Measurements from ENCODE around the gene PPIE. TPM values are rescaled to one million over a fixed set of nuclear protein-coding genes. Genes with fewer than 3 reads are reported as not detected.
"Not testable (repeated sequence)": the region's sequence is repeated elsewhere in the genome, so short reads cannot be mapped to it uniquely, and the experiment has no call there.

PPIE gene
- total RNA-seq, 2 experiments from 2014 or later, result 70.8 to 73.5 TPM

DNA sequence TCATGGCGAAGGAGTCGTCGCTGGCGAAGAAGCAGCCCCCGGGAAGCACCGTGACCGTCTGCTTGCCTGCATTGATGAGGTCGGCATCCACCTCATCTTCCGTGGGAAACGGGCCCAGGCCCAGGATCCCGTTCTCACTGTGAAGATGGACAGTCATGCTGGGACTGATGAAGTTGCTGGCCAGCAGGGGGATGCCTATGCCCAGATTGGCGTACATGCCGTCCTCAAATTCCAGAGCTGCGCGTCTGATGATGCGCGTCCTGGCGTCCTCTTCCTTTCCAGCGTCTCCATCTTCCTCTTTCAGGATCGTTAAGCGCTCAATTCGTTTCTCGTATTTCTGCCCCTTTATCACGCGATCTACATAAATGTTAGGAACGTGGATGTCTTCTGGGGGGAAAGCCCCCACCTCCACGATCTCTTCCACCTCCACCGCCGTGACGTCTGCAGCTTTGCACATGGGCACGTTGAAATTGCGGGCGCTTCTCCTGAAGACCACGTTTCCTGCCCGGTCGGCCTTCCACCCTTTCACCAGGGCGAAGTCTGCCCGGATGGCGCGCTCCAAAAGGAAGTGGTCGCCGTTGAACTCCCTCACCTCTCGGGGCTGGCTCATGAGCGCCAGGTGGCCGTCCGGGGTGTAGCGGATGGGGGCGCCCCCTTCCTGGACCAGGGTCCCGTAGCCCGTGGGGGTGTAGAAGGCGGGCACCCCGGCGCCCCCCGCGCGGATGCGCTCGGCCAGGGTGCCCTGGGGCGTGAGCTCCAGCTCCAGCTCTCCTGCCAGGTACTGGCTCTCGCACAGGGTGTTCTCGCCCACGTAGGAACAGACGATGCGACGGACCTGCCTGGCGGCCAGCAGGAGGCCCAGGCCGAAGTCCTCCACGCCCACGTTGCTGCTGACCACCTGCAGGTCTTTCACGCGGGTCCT is 31.7 kb downstream of the PPIE start:
- H3K9me3 Mint-ChIP-seq, DNase-seq, H3K36me3 Mint-ChIP-seq, H3K27ac Mint-ChIP-seq, H3K27me3 Mint-ChIP-seq, H3K4me1 Mint-ChIP-seq, POLR2A ChIA-PET: not testable (repeated sequence)
- peak; percentile 54 for ATAC-seq (ENCODE audit: low read depth)
- peak overlapping the region; percentile 75 for H3K4me3 Mint-ChIP-seq

DNA sequence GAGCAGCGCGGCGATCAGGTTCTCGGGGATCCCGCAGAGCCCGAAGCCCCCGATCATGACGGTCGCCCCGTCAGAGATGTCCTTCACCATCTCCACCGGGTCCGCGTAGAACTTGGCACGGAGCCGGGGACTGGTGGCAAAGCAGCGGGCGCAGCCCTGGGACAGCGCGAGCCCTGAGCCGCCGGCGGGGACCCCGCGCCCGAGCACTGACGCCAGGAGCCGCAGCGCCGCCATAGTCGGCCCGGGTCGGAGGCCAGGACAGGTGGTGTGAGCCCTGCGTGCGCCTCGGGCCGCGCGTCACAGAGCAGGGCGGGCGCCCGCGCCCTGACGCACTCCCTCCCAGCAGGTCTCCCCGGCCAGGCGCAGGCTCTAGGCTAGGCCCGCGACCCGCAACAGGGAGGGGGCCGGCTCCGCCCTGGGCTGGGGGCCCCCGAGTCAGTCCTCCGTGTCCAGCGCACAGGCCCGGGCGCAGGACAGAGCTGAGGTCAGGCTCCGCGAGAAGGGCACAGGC is 32.4 kb downstream of the PPIE start, which contains the start of gene OXCT2:
Gene OXCT2 (minus strand): TSS at position 327 of the 511 bp plus-strand sequence. CDS start 93 bp downstream, at position 234.
- H3K4me3 Mint-ChIP-seq, result peak within 1 kb of the TSS; percentile 75
- DNase-seq, H3K4me1 Mint-ChIP-seq, POLR2A ChIA-PET, H3K9me3 Mint-ChIP-seq, H3K36me3 Mint-ChIP-seq, H3K27ac Mint-ChIP-seq, H3K27me3 Mint-ChIP-seq: not testable (repeated sequence)
- ATAC-seq (ENCODE audit: low read depth), result peak; percentile 40

DNA sequence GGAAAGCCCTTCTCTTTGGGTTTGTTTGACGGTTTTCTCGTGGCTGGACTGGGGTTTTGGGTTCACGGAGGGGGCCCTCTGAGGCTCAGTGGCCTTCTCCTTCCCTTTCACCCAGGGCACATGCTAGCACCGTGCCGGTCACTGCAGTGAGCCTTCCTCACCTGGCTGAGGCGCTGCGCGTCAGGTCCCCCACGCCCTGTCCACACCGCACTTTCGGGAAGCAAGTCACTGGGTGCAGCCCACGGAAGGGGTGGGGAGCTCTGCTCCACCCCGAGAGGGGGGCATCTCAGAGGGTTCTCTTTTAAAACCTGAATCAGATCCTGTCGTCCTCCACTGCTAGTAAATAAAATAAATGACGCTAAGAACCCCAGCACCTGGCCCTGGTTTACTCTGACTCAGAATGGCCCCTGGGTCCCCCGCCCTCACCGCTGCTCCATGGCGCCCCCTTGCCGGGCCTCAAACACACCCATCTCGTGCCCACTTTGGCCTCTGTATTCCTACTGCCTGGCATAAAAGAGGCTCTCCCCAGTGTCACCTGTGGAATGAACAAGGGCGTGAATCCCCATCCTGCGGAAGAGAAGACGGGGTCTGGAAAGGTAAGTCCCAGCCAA is 34.8 kb downstream of the PPIE start:
- H3K4me1 Mint-ChIP-seq, DNase-seq, H3K4me3 Mint-ChIP-seq, H3K36me3 Mint-ChIP-seq, H3K27me3 Mint-ChIP-seq, H3K27ac Mint-ChIP-seq, POLR2A ChIA-PET, H3K9me3 Mint-ChIP-seq: not testable (repeated sequence)
- peak; percentile 42 for ATAC-seq (ENCODE audit: low read depth)

DNA sequence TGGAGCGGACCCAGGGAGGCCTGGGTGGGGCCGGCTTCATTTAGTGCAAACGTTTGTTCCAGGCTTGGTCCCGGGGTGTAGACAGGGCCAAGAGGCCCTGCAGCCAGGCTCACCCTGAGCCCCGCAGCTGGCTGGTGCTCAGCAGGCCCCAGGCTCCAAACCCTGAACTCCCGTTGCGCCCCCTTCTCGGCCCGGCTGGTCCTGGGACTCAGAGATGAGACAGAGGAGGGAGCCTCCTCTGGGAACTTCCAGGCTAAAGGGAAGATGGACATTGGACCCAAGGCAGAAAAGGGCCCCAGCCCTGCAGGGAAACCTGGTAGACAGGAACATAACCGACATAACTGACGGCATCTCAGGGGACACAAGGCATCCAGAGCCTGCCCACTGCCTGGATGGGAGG is 36.5 kb downstream of the PPIE start:
- H3K4me3 Mint-ChIP-seq; POLR2A ChIA-PET; H3K4me1 Mint-ChIP-seq; H3K36me3 Mint-ChIP-seq; H3K27me3 Mint-ChIP-seq; ATAC-seq (ENCODE audit: low read depth); DNase-seq; H3K27ac Mint-ChIP-seq; H3K9me3 Mint-ChIP-seq: not testable (repeated sequence)

DNA sequence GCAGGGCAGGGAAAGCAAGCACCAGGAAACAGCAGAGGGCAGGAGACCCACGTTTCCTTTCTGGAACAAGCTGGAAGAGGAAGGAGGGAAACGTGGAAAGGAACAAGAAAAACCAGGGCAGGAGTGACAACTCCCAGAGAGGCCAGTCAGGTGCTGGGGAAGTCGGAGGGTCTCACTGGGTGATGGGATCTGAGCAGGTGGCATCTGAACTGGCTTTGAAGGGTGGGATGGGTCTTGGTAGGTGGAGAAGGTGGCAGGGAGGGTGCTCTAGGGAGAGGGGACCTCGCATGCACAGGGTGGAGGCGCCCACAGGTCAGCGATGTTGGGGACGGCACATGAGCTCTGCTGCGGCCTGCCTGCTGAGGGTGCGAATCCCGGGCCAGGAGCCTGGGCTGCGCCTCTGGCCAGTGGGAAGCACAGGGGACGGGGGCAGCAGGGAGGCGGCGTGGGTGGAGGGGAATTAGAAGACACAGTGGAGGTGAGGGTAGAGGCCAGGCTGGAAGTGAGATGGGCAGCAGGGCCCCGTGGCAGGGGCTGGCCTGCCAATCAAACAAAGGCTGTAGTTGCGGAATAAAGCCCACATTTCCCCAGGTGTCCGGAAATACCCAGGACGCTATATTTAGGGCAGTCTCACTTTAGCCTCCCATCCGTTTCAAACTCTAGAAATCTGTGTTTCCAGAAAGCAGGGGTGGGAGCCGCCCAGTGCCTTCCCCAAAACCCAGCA is 37.2 kb downstream of the PPIE start:
- H3K4me1 Mint-ChIP-seq; DNase-seq; H3K4me3 Mint-ChIP-seq; ATAC-seq (ENCODE audit: low read depth); H3K27ac Mint-ChIP-seq; H3K9me3 Mint-ChIP-seq; POLR2A ChIA-PET; H3K27me3 Mint-ChIP-seq; H3K36me3 Mint-ChIP-seq: not testable (repeated sequence)

DNA sequence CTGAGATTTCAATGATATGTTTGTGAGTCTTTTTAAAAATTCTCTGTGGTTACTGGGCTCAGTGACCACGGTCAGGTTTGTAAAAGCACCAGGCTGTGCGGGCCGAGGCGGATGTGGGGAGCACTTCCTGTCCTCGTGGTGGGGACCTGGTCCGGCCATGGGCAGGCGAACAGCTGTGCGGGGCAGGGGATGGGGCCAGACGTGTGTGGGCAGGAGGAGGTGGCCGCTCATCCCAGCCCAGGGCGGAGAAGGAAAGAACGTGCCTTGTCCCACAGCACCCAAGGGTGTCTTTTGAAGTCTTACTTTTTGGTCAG is 37.7 kb downstream of the PPIE start:
- no peaks in the 10 kb centered on the region for H3K36me3 Mint-ChIP-seq
- H3K4me1 Mint-ChIP-seq, result peaks cover 2% of the 10 kb centered on the region
- POLR2A ChIA-PET, result no interaction called here
- no peak overlapping the region for H3K27ac Mint-ChIP-seq
- DNase-seq (no peak), ATAC-seq (ENCODE audit: low read depth) (no peak)
- no peaks in the 10 kb centered on the region for H3K9me3 Mint-ChIP-seq
- H3K27me3 Mint-ChIP-seq, result peaks cover 1% of the 10 kb centered on the region
- no peak overlapping the region for H3K4me3 Mint-ChIP-seq

DNA sequence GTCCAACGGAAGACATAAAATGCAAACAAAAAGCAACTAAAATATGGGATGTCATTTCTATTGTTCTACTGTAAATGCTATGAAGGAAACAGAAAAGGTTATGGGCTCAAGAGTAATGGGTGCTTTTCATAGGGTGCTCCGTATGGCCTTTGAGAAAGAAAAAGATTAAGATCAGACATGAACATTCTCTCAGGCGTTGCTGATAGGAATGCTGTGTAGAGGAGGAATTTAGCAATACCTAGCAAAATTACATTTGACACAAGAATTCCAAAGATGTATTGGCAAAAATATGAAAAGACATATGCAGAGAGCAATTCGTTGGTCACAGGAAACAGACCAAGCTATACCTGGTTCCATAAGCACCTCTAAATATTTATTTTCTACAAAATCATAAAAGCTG is 38.2 kb downstream of the PPIE start:
- POLR2A ChIA-PET, result no interaction called here
- Mint-ChIP-seq H3K27ac (no peak overlapping the region), H3K4me3 (no peak overlapping the region), H3K9me3 (no peaks in the 10 kb centered on the region), H3K36me3 (no peaks in the 10 kb centered on the region), H3K4me1 (peaks cover 2% of the 10 kb centered on the region), H3K27me3 (peaks cover 4% of the 10 kb centered on the region)
- ATAC-seq (ENCODE audit: low read depth), result no peak
- no peak for DNase-seq

DNA sequence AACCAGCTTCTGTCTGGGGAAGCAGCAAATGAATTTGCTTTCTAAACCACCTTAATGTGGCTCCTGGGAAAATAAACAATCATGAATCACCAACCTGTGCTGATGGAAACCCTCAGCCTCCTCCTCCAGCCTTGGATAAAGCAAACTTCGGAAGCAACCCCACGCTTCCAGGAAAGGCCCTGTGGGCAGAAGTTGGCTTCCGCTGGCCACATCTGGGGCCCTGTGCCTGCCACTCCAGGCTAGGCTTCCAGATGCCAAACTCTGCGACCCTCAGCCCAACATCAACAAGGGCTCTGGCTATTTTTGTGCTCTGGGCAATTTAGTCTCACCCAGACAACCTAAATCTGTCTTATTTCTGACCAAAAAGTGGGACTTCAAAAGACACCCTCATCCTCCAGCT is 38.6 kb downstream of the PPIE start:
- Mint-ChIP-seq H3K27me3 (peaks cover 4% of the 10 kb centered on the region), H3K36me3 (no peaks in the 10 kb centered on the region), H3K27ac (no peak overlapping the region), H3K4me1 (peaks cover 2% of the 10 kb centered on the region), H3K9me3 (no peaks in the 10 kb centered on the region), H3K4me3 (no peak overlapping the region)
- DNase-seq (no peak), ATAC-seq (ENCODE audit: low read depth) (no peak)
- POLR2A ChIA-PET, result no interaction called here

DNA sequence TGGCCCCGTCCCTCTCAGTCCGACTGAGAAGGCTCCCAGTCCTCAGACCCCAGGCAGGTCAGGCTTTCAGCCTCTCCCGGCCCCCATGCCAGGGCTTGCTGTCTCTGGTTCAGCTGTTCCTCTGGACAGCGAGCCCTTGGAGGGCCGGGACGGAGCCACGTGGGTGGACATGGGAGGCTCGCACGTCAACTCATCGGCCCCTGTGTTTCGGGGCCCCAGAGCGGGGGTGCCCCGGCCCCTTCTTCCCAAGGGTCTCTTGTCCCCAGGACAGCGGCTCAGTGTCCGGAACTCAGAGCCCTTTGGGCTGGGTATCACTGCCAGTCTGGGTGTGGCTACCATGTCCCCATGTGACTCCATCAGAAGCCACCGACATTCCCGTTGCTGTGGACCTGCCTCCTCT is 39.2 kb downstream of the PPIE start:
- POLR2A ChIA-PET; H3K36me3 Mint-ChIP-seq; ATAC-seq (ENCODE audit: low read depth); H3K4me1 Mint-ChIP-seq; H3K4me3 Mint-ChIP-seq; H3K27ac Mint-ChIP-seq; H3K27me3 Mint-ChIP-seq; H3K9me3 Mint-ChIP-seq; DNase-seq: not testable (repeated sequence)

DNA sequence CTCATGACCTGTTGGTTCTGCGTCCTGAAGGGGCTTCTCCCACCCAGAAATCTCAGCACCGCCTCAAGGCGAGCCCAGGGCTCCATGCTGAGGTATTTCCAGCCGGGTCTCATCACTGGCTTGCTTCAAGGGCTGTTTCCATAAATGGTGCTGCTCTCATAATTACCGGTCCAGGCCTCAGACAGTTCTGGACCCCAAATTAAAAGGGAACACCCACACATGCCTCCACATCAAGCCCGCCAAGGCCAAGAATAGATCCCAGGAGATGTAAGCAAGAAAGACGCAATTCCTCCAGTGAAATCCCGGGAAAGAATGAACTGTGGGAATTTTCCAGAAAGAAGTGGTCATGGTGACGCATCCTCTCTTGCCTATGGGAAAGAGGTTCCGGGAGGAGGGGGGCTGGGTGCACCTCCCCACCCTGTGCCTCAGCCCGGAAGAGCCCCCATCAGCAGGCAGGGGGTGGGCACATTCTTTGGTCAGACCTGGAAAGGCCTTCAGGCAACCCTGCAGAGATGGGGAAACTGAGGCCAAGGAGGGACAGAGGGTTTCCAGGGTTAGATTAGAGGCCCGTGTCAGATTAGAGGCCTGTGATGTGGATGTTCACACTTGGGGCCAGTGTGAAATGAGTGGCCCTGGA is 39.9 kb downstream of the PPIE start:
- H3K4me3 Mint-ChIP-seq; ATAC-seq (ENCODE audit: low read depth); H3K4me1 Mint-ChIP-seq; H3K27me3 Mint-ChIP-seq; H3K9me3 Mint-ChIP-seq; H3K27ac Mint-ChIP-seq; POLR2A ChIA-PET; DNase-seq; H3K36me3 Mint-ChIP-seq: not testable (repeated sequence)

DNA sequence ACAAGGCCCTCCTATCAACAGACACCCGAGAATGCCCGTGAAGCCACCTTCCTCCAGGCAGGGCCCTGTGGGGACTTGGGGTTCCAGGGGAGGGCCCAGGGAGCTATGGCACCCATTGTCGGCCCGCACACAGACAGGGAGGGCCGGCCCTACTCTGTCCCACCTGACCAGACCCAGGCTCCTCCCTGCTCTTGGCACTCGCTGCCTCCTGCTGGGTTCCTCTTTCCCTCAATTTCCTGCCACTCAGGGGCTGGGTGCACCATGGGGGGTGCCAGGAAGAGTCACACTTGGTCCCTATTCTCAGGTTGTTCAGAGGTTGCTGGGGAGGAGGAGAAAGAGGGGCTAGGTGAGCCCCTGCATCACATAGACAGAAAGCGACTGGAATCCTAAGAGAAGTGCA is 40.5 kb downstream of the PPIE start:
- Mint-ChIP-seq H3K4me1 (peaks cover 2% of the 10 kb centered on the region), H3K27me3 (peaks cover 4% of the 10 kb centered on the region), H3K9me3 (no peaks in the 10 kb centered on the region), H3K27ac (no peak overlapping the region), H3K4me3 (no peak overlapping the region), H3K36me3 (no peaks in the 10 kb centered on the region)
- no peak for DNase-seq
- POLR2A ChIA-PET, result no interaction called here
- ATAC-seq (ENCODE audit: low read depth), result no peak

DNA sequence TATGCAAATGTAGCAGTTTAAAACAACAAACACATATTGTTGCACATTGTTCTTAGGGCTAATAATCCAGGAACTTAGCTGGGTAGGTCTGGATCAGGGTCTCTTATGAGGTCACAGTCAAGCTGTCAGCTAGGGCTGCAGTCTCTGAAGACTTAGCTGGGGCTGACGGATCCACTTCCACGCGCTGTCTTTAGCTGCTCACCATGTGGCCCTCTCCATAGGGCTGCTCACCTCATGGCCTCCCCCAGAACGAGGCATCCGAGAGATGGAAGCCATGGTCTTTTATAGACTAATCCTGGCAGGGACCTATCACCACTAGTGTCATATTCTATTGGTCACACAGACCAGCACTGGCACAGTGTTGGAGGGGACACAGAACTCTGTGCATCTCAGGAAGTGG is 41.1 kb downstream of the PPIE start:
- Mint-ChIP-seq H3K36me3 (no peaks in the 10 kb centered on the region), H3K4me1 (peaks cover 2% of the 10 kb centered on the region), H3K4me3 (no peak overlapping the region), H3K27ac (no peak overlapping the region), H3K9me3 (no peaks in the 10 kb centered on the region), H3K27me3 (peaks cover 4% of the 10 kb centered on the region)
- ATAC-seq (ENCODE audit: low read depth) (no peak), DNase-seq (no peak)
- POLR2A ChIA-PET, result no interaction called here

DNA sequence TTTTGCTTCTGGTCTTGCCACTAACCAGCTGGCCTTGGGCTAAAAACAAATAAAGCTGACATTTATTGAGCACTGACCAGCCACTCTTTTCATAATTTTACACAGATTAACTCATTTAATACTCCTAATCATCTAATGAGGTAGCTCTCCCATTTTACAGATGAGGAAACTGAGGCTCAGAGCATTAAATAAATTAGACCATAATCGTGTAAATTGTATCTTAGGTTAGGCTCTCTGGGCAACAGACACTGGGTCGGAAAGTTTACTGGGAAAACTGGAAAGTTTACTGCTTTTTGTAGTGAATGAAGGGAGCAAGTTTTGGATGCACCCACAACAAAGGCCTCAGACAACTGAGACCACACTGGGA is 42.6 kb downstream of the PPIE start:
- Mint-ChIP-seq H3K36me3 (no peaks in the 10 kb centered on the region), H3K9me3 (no peaks in the 10 kb centered on the region), H3K27ac (no peak overlapping the region), H3K4me1 (peaks cover under 1% of the 10 kb centered on the region), H3K4me3 (no peak overlapping the region), H3K27me3 (peaks cover 7% of the 10 kb centered on the region)
- POLR2A ChIA-PET, result interaction anchor here (1.1 kb wide), 1 partner anchor 43 kb away, joined by 3 read pairs; the partner anchor contains the start of gene PPIE
- no peak for DNase-seq
- no peak for ATAC-seq (ENCODE audit: low read depth)

All from activated naive CD8-positive, alpha-beta T cell treated with anti-CD3 and anti-CD28 coated beads, Interleukin-2, amount 10 ng/mL, durations not matched to agents 7 days and 5 days (primary cell).